Measurements from ENCODE around the gene FBL.

Gene FBL

DNA sequence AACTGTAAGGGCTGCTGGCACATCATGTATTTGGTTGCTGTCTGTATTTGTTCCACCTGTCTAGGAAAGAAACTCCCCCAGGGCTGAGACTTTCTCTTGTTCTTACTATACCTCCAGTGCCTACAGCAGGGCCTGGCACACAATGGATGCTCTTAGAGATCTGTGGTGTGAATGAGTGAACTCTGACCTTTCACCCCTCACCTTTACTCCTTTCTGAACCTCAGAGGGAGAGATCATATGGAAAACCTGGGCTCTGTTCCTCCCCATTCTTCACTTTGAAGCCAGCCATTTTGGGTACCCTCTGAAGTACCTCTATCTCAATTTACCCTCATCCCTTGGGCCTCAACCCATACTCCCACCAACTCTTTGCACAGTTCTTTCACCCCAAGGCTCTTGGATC is 15.3 kb downstream of the FBL start:
- DNase-seq (ENCODE audit: extremely low read depth, low read depth) = no peak
- TF ChIP-seq, protein P1, sequence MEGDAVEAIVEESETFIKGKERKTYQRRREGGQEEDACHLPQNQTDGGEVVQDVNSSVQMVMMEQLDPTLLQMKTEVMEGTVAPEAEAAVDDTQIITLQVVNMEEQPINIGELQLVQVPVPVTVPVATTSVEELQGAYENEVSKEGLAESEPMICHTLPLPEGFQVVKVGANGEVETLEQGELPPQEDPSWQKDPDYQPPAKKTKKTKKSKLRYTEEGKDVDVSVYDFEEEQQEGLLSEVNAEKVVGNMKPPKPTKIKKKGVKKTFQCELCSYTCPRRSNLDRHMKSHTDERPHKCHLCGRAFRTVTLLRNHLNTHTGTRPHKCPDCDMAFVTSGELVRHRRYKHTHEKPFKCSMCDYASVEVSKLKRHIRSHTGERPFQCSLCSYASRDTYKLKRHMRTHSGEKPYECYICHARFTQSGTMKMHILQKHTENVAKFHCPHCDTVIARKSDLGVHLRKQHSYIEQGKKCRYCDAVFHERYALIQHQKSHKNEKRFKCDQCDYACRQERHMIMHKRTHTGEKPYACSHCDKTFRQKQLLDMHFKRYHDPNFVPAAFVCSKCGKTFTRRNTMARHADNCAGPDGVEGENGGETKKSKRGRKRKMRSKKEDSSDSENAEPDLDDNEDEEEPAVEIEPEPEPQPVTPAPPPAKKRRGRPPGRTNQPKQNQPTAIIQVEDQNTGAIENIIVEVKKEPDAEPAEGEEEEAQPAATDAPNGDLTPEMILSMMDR (IDR thresholded peaks at IDR 0.05; ENCODE audit: low read depth, low read length) = no peak

DNA sequence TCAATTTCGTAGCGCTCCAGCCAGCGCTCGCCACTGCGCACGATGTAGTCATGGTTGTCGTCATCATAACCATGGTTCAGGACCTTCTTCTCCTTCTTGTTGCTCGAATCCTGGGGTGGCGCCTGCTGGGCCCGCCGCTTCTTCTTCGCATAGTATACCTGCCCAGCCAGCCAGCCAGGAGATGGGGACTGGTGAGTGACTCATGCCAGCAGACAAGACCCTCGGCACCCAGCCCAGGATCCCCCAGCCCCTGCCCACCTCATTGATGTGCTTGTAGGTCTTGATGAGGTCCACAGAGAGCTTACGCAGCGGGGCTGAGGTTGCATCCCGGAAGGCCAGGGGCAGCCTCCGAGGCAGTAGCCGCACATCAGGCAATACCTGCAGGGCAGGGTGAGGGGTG is 15.8 kb downstream of the FBL start:
- TF ChIP-seq, protein P1 (IDR thresholded peaks at IDR 0.05; ENCODE audit: low read depth, low read length) = no peak
- DNase-seq (ENCODE audit: extremely low read depth, low read depth) = no peak

DNA sequence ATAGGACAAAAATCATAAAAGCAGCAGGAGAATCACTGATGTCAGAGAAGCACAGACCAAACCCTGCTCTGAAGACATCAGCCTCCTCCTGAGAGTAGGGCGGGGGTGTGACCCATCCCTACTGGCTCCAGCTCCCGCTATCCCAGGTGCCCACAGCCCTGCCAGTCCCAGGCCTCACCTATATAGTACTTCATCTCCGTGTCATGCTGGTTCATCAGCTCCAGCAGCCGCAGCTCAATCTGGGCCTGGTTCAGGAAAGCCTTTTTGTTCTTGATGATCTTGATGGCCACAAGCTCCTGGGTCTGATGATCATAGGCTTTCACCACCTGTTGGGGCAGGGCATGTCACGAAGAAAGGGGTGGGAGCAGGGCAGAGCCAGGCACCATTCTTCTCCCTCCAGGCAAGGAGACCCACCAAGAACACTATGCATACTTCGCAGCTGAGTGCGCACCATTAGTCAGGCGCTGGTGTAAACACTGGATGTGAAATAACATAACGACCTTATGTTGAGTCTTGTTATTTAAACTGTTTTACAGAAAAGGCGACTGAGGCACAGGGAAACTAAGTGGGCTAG is 16.4 kb downstream of the FBL start:
- no peak for DNase-seq (ENCODE audit: extremely low read depth, low read depth)
- TF ChIP-seq, protein P1 (IDR thresholded peaks at IDR 0.05; ENCODE audit: low read depth, low read length) = no peak

DNA sequence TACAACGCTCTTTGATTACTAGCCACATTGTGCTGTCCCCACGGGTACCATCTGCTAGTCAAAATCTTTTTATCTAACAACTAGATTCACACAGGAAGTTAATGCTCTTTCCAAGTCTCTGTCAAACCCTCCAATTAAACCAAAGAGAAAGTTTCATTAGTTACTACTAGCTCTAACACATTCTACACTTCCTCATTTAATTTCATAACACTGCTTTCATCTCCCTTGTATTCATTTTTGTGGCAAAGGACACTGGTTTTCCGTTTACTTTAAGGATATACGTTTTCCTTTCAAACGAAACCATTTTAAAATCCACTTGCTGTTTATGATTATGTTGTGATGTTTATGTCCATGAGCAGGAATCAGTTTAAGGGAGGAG is 17.5 kb downstream of the FBL start:
- TF ChIP-seq, protein P1 (IDR thresholded peaks at IDR 0.05; ENCODE audit: low read depth, low read length) = no peak
- DNase-seq (ENCODE audit: extremely low read depth, low read depth) = no peak

DNA sequence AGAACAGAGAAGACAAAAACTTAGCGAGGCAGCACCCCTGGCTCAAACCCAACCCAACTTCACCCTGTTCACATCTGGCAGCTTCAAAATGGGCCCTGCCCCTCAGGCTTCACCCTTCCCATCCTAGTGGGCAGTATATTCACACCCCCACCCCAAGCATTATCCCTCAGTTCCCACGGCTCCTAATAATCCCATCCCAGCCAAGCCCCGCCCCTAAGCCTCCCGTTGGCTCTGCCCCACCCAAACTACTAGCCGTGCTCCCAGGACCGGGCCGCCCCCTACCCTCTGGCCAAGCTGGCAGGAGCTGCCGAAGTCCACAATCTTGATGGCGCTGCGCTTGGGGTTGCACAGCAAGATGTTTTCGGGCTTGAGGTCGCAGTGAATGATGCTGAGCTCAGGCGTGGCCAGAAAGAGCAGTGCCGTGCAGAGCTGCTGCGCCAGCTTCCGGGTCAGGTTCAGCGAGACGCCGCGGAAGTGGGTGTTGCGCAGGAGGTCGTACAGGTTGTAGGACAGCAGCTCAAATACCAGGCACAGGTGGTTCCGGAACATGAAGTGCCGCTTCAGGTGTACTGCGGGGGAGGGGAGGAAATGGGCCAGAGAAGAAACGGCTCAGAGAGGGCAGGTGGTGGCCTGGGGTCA is 18.0 kb downstream of the FBL start:
- no peak for DNase-seq (ENCODE audit: extremely low read depth, low read depth)
- TF ChIP-seq, protein P1 (IDR thresholded peaks at IDR 0.05; ENCODE audit: low read depth, low read length) = no peak

DNA sequence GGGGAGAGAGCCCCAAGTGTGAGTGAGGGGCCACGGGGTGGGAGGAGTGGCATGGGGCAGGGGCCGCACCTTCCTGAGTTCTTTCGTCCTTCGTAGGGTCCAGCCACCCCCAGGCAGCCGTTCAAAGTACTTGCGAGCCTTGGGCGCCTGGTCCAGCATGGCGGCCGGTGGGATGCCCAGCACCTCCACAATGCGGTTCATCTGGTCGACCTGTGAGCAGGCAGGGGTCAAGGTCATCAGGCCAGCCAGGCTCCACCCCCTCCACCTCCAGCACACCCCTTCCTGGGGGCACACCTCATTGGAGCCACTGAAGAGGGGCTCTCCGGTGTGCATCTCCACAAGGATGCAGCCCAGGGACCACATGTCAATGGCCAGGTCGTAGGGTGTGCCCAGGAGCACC is 19.0 kb downstream of the FBL start:
- TF ChIP-seq, protein P1 (IDR thresholded peaks at IDR 0.05; ENCODE audit: low read depth, low read length) = no peak
- DNase-seq (ENCODE audit: extremely low read depth, low read depth) = no peak

DNA sequence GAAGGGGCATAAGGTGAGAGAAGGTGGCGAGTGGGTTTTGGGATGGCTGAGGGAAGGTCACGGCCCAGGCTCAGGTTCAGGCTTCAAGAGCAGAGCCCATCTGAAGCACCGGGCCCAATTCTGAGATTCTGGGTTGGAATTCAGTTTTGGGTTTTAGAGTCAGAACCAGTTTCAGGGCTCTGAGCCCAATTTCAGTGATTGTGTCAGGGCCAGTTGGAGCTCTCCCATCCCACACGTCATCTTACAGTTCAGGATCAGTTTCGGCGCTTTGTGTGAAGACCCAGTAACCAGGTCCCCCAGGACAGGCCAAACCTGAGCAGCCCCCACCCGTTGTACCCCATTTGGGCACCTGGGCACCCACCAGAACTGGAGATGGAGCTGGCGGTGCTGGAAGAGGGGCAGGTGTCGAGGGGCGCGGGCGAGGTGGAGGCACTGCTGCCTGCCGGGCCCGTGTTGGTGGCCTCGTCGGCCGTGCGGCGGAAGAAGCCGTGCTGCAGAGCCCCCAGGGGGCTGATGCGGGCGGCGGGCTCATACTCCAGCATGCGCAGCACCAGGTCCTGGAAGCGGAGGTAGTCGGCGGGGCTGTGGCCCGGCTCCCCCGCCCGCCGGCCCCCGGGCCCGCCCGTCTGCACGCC is 19.8 kb downstream of the FBL start:
- TF ChIP-seq, protein P1 (IDR thresholded peaks at IDR 0.05; ENCODE audit: low read depth, low read length) = no peak
- DNase-seq (ENCODE audit: extremely low read depth, low read depth) = no peak

All from AG09319 (cell line).